ENCODE measurements around the gene PRKCH. TPM values are rescaled to one million over a fixed set of nuclear protein-coding genes. Genes with fewer than 3 reads are reported as not detected.

The PRKCH gene
- total and polyA plus RNA-seq, 7 donors, result 4.2 to 19.9 (median 10.0) TPM

DNA sequence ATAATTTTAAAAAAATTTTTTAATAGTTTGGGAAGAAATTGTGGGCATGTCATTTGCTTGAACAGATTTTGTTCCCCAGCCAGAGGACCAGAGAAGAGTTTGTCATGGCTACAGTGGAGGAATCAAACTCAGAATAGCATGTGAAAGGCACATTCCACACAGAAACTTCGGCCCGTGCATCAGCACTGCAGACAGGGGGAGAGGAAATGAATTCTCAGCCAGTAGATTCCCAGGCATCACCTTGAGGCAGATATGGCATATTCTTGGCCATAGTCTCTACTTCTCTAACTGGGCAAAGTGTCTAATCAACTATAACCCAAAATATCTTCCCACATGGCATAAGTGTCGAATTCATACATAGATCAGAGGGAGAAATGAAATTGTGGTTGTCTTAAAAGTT lies 153.3 kb downstream of the PRKCH start:
- peaks cover 0 to under 1% (median 0%) of the 10 kb centered on the region in 3 donors for H3K27me3 ChIP-seq
- H3K4me3 ChIP-seq, result no peak overlapping the region
- no peaks in the 10 kb centered on the region for H3K9me3 ChIP-seq
- H3K36me3 ChIP-seq, result no peaks in the 10 kb centered on the region
- H3K4me1 ChIP-seq, result peaks cover 0 to 39% (median 35%) of the 10 kb centered on the region in 4 donors
- TF ChIP-seq EP300 (IDR thresholded peaks at IDR 0.05) (no peak), POLR2A (IDR thresholded peaks at IDR 0.05) (no peak), POLR2AphosphoS5 (IDR thresholded peaks at IDR 0.05) (no peak), CTCF (IDR thresholded peaks at IDR 0.05) (no peak)
- WGBS, 2 donors, result 84 to 93% methylated on average over 3 of the region's 3 CpGs
- no peak for DNase-seq
- intact Hi-C loops (cut with DNase I), result loop anchor here (5.0 to 10.0 kb wide), 2 partner anchors 220 to 278 kb away; partner anchors contain the start of gene HIF1A
- peak overlapping the region in 2 of 4 donors; percentile 8 to 76 for H3K27ac ChIP-seq

GRCh38 chr14:61475316-61475715 lies 153.9 kb downstream of the PRKCH start:
- 23 to 24% methylated on average over 4 of the region's 4 CpGs for WGBS, 2 donors
- peaks cover 0 to 33% (median 30%) of the 10 kb centered on the region in 4 donors for H3K4me1 ChIP-seq
- peak overlapping the region in 2 of 4 donors; percentile 73 to 76 for H3K27ac ChIP-seq
- H3K4me3 ChIP-seq, result no peak overlapping the region
- H3K36me3 ChIP-seq, result no peaks in the 10 kb centered on the region
- TF ChIP-seq EP300 (IDR thresholded peaks at IDR 0.05) (no peak), CTCF (IDR thresholded peaks at IDR 0.05) (peak in 3 of 4 experiments; percentile 57 to 66 (median 65))
- H3K27me3 ChIP-seq, result no peaks in the 10 kb centered on the region
- intact Hi-C loops (cut with DNase I), result loop anchor here (10.0 kb wide), 1 partner anchor 219 kb away; the partner anchor contains the start of gene HIF1A
- no peak for DNase-seq
- H3K9me3 ChIP-seq, result no peaks in the 10 kb centered on the region

DNA sequence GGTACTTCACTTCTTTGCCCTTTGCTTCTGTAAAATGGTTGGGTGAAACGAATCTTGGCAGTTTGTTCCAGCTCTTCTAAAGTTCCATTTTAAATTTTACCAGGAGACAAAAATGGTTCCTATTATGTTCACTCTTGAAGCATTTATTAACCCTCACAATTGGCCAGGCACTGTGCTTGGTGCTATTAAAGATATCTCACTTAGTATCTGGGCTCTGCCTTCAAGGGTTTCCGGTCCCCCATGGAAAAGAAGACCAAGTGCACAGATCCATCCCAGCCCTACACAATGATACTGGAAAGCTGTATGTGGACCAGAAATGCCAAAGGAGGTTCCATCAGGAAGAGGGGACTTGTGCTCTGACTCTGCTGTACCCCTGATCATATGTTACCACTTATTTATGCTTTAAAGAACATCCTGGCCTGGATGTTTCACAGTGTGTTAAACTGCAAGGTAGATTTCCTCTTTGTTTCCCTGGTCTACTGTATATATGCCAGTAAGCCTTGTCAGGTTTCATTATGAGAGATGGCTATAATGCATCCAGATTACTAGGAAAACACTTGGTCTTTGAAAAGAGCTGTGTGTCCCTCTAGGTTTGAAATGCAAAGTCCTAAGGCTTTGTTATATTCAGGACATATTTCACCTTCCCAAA lies 154.8 kb downstream of the PRKCH start:
- Histone ChIP-seq H3K27ac (peak overlapping the region; percentile 66 to 76 (median 74)), H3K4me3 (no peak overlapping the region), H3K4me1 (peaks cover 0 to 23% (median 20%) of the 10 kb centered on the region in 4 donors), H3K27me3 (no peaks in the 10 kb centered on the region), H3K36me3 (no peaks in the 10 kb centered on the region), H3K9me3 (no peaks in the 10 kb centered on the region)
- intact Hi-C loops (cut with DNase I), result loop anchor here (10.0 kb wide), 1 partner anchor 219 kb away; the partner anchor contains the start of gene HIF1A
- 85 to 94% methylated on average over 2 of the region's 2 CpGs for WGBS, 2 donors
- no peak for DNase-seq
- TF ChIP-seq POLR2A (IDR thresholded peaks at IDR 0.05) (no peak), CTCF (IDR thresholded peaks at IDR 0.05) (no peak), POLR2AphosphoS5 (IDR thresholded peaks at IDR 0.05) (no peak)

- WGBS, 2 donors, result 12 to 18% methylated on average over 6 of the region's 6 CpGs
- intact Hi-C loops (cut with DNase I), result loop anchor here (10.0 kb wide), 1 partner anchor 218 kb away; the partner anchor contains the start of gene HIF1A
- peak; percentile 61 to 94 (median 81) for TF ChIP-seq EP300 (IDR thresholded peaks at IDR 0.05)
- TF ChIP-seq CTCF (IDR thresholded peaks at IDR 0.05), result no peak
- TF ChIP-seq POLR2AphosphoS5 (IDR thresholded peaks at IDR 0.05), result peak; percentile 51 to 81 (median 66)
Measured at GRCh38 chr14:61476754-61477410, 155.5 kb downstream of the PRKCH start.

More at GRCh38 chr14:61476754-61477410, 155.5 kb downstream of the PRKCH start:
- H3K9me3 ChIP-seq, result no peaks in the 10 kb centered on the region
- DNase-seq, result peak; percentile 76
- H3K4me1 ChIP-seq, result peaks cover 0 to 17% (median 14%) of the 10 kb centered on the region in 4 donors
- no peak overlapping the region for H3K4me3 ChIP-seq
- H3K36me3 ChIP-seq, result no peaks in the 10 kb centered on the region
- no peaks in the 10 kb centered on the region for H3K27me3 ChIP-seq
- peak overlapping the region; percentile 66 to 76 (median 74) for H3K27ac ChIP-seq

Data from sigmoid colon (tissue), 7 donors.